Ishikawa (cell line): ENCODE measurements around the gene PABPN1L.

ENCODE experiments used
- CEBPB ChIP-seq: IDR thresholded peaks from 2 replicates; pipeline ENCODE4 v1.6.1; 2012
- CREB1 ChIP-seq: IDR thresholded peaks from 2 replicates; pipeline ENCODE4 v1.6.1; 2012; ENCODE audit warnings: low read depth
- EGR1 ChIP-seq: IDR thresholded peaks from 2 replicates; pipeline ENCODE4 v1.6.1; 2012
- EP300 ChIP-seq: IDR thresholded peaks from 2 replicates; pipeline ENCODE4 v1.6.1; 2012; ENCODE audit warnings: borderline replicate concordance
- FOXM1 ChIP-seq: IDR thresholded peaks from 2 replicates; pipeline ENCODE4 v1.6.1; 2012; ENCODE audit warnings: low read depth, borderline replicate concordance
- NFIC ChIP-seq: IDR thresholded peaks from 2 replicates; pipeline ENCODE4 v1.6.1; 2012
- RAD21 ChIP-seq: IDR thresholded peaks from 2 replicates; pipeline ENCODE4 v1.6.1; 2012; ENCODE audit warnings: low read depth
- TAF1 ChIP-seq: IDR thresholded peaks from 2 replicates; pipeline ENCODE4 v1.6.1; 2012; ENCODE audit warnings: low read depth, mild to moderate bottlenecking
- TCF12 ChIP-seq: IDR thresholded peaks from 2 replicates; pipeline ENCODE4 v1.6.1; 2012; ENCODE audit warnings: low read depth
- TEAD4 ChIP-seq: IDR thresholded peaks from 2 replicates; pipeline ENCODE4 v1.6.1; 2012
- YY1 ChIP-seq: IDR thresholded peaks from 2 replicates; pipeline ENCODE4 v1.6.1; 2012; ENCODE audit warnings: low read depth
- ZBTB7A ChIP-seq: IDR thresholded peaks from 2 replicates; pipeline ENCODE4 v1.6.1; 2012; ENCODE audit warnings: low read depth
- TF ChIP-seq, protein P1 (sequence below): IDR thresholded peaks from 2 replicates; pipeline ENCODE4 v1.6.1; 2012
- TF ChIP-seq, protein P2 (sequence below): IDR thresholded peaks from 2 replicates; pipeline ENCODE4 v1.6.1; 2012; ENCODE audit warnings: low read depth, mild to moderate bottlenecking
- TF ChIP-seq, protein P3 (sequence below): IDR thresholded peaks from 2 replicates; pipeline ENCODE4 v1.6.1; 2012

PABPN1L gene

DNA sequence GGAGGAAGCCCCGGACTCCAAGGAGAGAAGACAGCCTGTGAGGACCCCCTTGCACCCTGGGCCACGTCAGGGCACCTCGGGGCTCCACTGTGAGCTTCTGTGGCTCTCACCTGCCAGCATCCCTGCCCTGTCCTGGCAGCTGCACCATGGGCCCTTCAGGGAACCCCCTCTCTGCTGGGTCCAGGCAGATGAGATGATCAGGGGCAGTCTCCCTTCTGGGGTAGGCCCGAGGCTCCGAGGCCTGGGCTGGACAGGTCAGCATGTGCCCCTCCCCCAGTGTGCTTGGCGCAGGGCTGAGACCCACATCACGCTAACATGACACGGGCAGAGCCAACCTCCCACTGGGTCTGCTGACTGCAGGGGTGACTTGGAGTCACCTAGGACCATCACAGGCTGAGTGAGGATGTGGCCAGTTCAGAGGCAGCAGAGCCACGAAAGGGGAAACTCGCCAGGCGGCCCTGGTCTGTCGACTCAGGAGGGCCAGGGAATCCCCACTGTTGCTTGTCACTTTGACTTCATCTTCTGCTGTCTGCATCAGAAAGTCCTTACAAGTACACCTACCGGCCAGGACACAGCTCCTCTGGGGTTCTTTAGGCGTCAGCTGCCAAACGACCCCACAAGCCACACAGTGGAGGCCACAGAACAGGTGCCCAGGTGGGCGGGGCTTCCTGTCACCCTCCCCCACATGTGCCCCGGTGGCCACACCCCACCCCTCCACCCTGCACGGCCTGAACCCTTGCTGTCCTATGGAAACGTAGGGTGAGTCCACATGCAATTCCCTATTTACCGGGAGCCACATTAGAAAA lies 12.0 kb downstream of the PABPN1L start:
- TF ChIP-seq NFIC (no peak), CEBPB (no peak), YY1 (no peak), ZBTB7A (no peak), FOXM1 (no peak), CREB1 (no peak), RAD21 (no peak), TAF1 (no peak), EP300 (no peak)
- TF ChIP-seq, protein P1, sequence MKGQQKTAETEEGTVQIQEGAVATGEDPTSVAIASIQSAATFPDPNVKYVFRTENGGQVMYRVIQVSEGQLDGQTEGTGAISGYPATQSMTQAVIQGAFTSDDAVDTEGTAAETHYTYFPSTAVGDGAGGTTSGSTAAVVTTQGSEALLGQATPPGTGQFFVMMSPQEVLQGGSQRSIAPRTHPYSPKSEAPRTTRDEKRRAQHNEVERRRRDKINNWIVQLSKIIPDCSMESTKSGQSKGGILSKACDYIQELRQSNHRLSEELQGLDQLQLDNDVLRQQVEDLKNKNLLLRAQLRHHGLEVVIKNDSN: no peak
- TF ChIP-seq, protein P2, sequence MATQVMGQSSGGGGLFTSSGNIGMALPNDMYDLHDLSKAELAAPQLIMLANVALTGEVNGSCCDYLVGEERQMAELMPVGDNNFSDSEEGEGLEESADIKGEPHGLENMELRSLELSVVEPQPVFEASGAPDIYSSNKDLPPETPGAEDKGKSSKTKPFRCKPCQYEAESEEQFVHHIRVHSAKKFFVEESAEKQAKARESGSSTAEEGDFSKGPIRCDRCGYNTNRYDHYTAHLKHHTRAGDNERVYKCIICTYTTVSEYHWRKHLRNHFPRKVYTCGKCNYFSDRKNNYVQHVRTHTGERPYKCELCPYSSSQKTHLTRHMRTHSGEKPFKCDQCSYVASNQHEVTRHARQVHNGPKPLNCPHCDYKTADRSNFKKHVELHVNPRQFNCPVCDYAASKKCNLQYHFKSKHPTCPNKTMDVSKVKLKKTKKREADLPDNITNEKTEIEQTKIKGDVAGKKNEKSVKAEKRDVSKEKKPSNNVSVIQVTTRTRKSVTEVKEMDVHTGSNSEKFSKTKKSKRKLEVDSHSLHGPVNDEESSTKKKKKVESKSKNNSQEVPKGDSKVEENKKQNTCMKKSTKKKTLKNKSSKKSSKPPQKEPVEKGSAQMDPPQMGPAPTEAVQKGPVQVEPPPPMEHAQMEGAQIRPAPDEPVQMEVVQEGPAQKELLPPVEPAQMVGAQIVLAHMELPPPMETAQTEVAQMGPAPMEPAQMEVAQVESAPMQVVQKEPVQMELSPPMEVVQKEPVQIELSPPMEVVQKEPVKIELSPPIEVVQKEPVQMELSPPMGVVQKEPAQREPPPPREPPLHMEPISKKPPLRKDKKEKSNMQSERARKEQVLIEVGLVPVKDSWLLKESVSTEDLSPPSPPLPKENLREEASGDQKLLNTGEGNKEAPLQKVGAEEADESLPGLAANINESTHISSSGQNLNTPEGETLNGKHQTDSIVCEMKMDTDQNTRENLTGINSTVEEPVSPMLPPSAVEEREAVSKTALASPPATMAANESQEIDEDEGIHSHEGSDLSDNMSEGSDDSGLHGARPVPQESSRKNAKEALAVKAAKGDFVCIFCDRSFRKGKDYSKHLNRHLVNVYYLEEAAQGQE: no peak
- TF ChIP-seq, protein P3, sequence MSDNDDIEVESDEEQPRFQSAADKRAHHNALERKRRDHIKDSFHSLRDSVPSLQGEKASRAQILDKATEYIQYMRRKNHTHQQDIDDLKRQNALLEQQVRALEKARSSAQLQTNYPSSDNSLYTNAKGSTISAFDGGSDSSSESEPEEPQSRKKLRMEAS: no peak

DNA sequence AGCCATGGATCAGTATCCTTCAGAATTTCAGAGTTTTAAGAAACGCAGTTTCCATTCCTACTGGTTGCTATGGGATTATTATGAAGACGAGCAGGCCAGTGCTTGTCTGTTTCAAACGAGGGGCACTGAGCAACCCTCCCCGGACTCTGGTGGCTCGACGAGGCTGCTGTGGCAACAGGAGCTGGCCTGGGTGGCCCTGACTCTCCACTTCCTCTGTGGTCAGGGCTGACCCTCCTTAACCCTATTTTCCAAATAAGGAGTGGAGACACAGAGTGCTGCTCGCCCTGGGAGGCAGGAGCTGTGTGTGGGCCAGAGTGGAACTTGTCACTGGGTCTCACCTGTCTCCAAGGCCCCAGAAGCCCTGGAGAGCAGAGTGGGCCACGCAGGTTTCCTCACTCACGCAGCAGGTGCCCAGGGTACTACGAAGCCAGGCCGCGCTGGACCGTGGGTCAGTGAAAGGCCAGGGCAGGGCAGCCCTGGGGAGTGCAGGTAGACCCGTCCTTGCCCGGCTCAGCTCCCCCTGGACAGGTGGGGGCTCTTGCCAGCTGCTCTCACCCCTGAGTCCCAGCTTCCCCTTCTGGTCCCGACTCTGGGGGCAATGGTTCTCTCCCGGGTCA lies 13.0 kb downstream of the PABPN1L start:
- no peak for TF ChIP-seq TEAD4
- TF ChIP-seq EGR1: no peak
- no peak for TF ChIP-seq TAF1
- TF ChIP-seq, protein P2: no peak
- TF ChIP-seq NFIC: no peak
- no peak for TF ChIP-seq CREB1
- TF ChIP-seq ZBTB7A: no peak
- TF ChIP-seq EP300: no peak

DNA sequence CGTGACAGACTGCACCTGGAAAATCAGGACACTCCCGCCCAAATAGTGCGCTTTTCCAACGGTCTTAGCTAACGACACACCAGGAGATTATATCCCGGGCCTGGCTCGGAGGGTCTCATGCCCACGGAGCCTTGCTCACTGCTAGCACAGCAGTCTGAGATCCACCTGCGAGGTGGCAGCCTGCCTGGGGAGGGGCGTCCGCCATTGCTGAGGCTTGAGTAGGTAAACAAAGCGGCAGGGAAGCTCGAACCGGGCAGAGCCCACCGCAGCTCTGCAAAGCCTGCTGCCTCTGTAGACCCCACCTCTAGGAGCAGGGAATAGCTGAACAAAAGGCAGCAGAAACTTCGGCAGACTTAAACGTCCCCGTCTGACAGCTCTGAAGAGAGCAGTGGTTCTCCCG lies 14.8 kb downstream of the PABPN1L start:
- TF ChIP-seq, protein P1: no peak
- no peak for TF ChIP-seq CREB1
- TF ChIP-seq, protein P2: no peak

DNA sequence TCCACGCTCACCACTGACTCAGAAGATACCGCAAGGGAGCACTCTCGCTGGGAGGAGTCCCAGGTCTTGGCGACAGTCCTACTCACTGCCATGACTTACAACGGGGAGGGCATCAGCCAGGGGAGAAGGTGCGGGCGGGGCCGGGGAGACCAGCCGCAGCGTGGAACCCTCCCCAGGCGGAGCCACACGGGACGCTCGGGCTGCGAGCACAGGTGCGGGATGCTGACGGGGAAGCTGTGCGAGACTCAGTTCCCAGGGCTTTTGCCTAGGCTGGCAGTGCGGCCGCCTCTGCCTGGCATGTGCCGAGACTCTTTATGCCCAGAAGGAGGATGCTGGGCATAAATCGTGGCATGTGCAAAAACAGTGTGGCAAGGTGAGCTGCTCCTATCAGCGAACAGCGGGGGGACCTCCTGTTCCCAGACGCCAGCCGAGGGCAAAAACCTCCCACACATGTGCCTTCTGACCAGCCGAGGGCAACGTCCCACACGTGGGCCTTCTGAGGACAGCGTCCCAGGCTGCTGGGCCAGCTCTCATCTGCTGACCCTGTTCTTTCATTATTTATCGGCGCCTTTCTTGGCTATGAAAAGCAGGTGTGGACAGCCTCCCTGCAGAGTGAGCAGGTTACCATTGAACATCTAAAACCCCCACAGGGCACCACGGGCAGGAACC lies 15.8 kb downstream of the PABPN1L start:
- TF ChIP-seq ZBTB7A: no peak
- TF ChIP-seq TCF12: no peak
- TF ChIP-seq CREB1: no peak

DNA sequence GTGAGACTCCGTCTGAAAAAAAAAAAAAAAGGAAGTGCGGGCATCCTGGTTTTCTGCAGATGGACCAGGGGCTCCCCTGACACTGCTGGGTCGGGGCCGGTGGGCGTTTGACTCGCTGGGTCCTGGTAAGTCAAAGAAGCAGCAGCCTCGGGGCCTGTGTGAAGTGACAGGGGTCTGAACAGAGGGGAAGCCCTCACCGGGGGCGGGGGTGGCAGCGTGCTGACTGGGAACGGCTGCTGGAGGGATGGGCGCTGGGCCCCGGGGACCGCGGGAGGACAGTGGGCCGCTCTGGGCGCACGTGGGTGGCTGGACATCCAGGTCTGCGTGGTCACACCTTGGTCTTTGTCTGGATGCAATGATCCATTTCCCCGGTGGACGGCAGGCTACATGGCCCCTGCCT lies 17.9 kb downstream of the PABPN1L start:
- TF ChIP-seq ZBTB7A (no peak), YY1 (no peak), TEAD4 (no peak), FOXM1 (no peak), EP300 (no peak), TCF12 (no peak), TAF1 (no peak), NFIC (no peak), EGR1 (no peak)
- TF ChIP-seq, protein P1: no peak
- TF ChIP-seq, protein P3: no peak
